T-helper 1 cell treated with Interleukin-12 subunit alpha and Interleukin-12 subunit beta and Interleukin-4 antibody, amounts not matched to agents 30 μg/mL and 1 μg/mL, for 36 hours (primary cell): Measurements from ENCODE around the gene LRRTM4.

Source experiments
- H3K27ac Mint-ChIP-seq: one replicate; pipeline ENCODE4 v1.8.0; 2021; ENCODE audit warnings: mild to moderate bottlenecking, mixed read lengths
- H3K27me3 Mint-ChIP-seq: one replicate; pipeline ENCODE4 v1.8.0; 2021; ENCODE audit warnings: low read depth, mixed read lengths
- H3K36me3 Mint-ChIP-seq: one replicate; pipeline ENCODE4 v1.8.0; 2021; ENCODE audit warnings: low read depth, mixed read lengths
- H3K4me1 Mint-ChIP-seq: one replicate; pipeline ENCODE4 v1.8.0; 2021; ENCODE audit warnings: low read depth, mixed read lengths
- H3K4me3 Mint-ChIP-seq: one replicate; pipeline ENCODE4 v1.8.0; 2021; ENCODE audit warnings: mild to moderate bottlenecking, moderate library complexity, mixed read lengths
- H3K9me3 Mint-ChIP-seq: one replicate; pipeline ENCODE4 v1.8.0; 2021; ENCODE audit warnings: mixed read lengths

LRRTM4 gene

DNA sequence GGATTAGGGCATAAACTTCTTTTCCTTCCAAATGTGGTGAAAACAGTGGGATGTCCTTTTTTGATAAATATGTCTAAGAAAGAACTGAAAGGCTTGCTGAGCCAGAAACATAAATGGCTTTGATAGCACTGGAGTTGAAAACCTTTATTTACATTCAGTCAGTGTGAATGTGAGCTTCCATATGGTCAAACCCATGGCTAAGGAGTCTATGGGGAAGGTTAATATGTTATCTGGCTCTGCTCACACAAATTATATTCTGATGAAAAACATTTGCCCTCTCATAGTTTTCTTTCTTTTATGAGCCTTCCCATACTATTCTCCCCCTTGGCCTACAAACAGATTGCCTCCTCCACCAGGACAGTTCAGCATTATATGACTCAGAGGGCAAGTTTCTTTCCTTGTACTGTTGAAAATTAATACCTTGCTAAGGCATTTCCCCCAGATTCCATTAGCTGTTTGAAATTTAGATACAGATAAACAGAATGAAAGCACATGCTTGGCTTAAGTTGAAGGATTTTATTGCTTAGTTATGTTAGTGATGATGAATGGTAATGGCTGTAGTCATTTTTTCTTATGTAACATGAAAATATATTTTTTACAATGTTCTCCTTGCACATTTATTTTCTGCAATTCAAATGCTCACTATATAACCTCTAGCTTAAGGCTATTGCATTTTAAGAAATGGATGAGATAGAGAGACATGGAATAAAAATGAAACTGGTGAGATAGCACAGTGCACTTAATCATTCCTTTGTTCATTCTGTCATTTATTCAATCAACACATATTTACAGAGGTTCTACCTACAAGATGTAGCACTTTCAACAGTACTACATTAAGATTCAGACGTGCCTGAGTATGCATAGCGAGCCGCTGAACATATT lies 544.1 kb downstream of the LRRTM4 start:
- no peaks in the 10 kb centered on the region for H3K36me3 Mint-ChIP-seq
- no peak overlapping the region for H3K27ac Mint-ChIP-seq
- H3K4me1 Mint-ChIP-seq: no peaks in the 10 kb centered on the region
- no peaks in the 10 kb centered on the region for H3K27me3 Mint-ChIP-seq
- H3K4me3 Mint-ChIP-seq: no peak overlapping the region
- no peaks in the 10 kb centered on the region for H3K9me3 Mint-ChIP-seq

GRCh38 chr2:76975752-76976151 lies 546.4 kb downstream of the LRRTM4 start:
- Mint-ChIP-seq H3K36me3 (no peaks in the 10 kb centered on the region), H3K27me3 (no peaks in the 10 kb centered on the region), H3K27ac (no peak overlapping the region), H3K4me3 (no peak overlapping the region), H3K4me1 (no peaks in the 10 kb centered on the region), H3K9me3 (no peaks in the 10 kb centered on the region)

DNA sequence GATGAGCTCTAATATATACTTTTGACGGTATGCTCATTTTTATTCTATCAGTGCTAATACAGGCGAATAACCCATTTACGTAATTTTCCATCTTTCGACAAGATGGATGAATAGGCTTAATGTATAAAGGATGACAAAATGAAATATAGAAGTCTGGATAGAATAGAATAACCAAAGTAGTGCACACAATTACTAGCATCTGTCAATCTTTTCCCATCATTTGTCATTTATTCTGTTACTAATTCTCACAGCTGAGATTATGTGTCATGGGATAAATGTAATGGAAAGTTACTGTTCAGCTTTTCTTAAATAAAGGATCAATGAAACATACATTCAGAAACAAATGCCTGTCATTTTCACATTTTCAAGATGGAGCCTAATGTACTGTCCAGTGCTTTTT lies 548.6 kb downstream of the LRRTM4 start:
- Mint-ChIP-seq H3K27me3 (no peaks in the 10 kb centered on the region), H3K36me3 (no peaks in the 10 kb centered on the region), H3K4me3 (no peak overlapping the region), H3K9me3 (no peaks in the 10 kb centered on the region), H3K4me1 (no peaks in the 10 kb centered on the region), H3K27ac (no peak overlapping the region)

DNA sequence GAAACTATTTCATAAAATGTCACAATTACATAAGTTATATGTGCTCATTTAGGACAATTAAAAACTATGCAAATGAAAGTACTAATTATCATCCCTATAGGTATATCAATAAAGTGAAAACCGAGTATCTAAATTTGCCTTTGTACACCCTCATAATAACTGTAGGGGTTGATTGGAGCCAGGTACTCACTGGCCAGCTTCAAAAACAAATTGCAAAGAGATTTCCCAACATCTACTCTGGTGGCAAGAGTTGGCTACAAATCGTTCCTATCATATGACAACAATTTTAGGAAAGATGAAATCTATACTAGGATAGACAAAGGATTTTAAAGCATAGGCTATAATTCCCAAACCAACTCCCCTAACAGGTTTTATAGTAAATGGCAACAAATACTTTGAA lies 556.4 kb downstream of the LRRTM4 start:
- Mint-ChIP-seq H3K27ac (peak overlapping the region; percentile 17), H3K36me3 (no peaks in the 10 kb centered on the region), H3K4me1 (no peaks in the 10 kb centered on the region), H3K4me3 (no peak overlapping the region), H3K9me3 (peaks cover 5% of the 10 kb centered on the region), H3K27me3 (no peaks in the 10 kb centered on the region)

GRCh38 chr2:76958749-76959148 lies 563.4 kb downstream of the LRRTM4 start:
- H3K27ac Mint-ChIP-seq: no peak overlapping the region
- peaks cover 9% of the 10 kb centered on the region for H3K9me3 Mint-ChIP-seq
- H3K4me3 Mint-ChIP-seq: no peak overlapping the region
- no peaks in the 10 kb centered on the region for H3K4me1 Mint-ChIP-seq
- H3K27me3 Mint-ChIP-seq: no peaks in the 10 kb centered on the region
- no peaks in the 10 kb centered on the region for H3K36me3 Mint-ChIP-seq

- H3K27ac Mint-ChIP-seq: no peak overlapping the region
- no peaks in the 10 kb centered on the region for H3K4me1 Mint-ChIP-seq
- no peaks in the 10 kb centered on the region for H3K36me3 Mint-ChIP-seq
- no peaks in the 10 kb centered on the region for H3K27me3 Mint-ChIP-seq
- H3K4me3 Mint-ChIP-seq: no peak overlapping the region
- peaks cover 3% of the 10 kb centered on the region for H3K9me3 Mint-ChIP-seq
Measured at GRCh38 chr2:76953733-76954347, 568.3 kb downstream of the LRRTM4 start.

GRCh38 chr2:76946631-76947145 lies 575.5 kb downstream of the LRRTM4 start:
- Mint-ChIP-seq H3K9me3 (peaks cover 16% of the 10 kb centered on the region), H3K27ac (no peak overlapping the region), H3K4me1 (no peaks in the 10 kb centered on the region), H3K36me3 (no peaks in the 10 kb centered on the region), H3K27me3 (no peaks in the 10 kb centered on the region), H3K4me3 (no peak overlapping the region)

- Mint-ChIP-seq H3K36me3 (no peaks in the 10 kb centered on the region), H3K9me3 (peaks cover 21% of the 10 kb centered on the region), H3K4me3 (no peak overlapping the region), H3K4me1 (no peaks in the 10 kb centered on the region), H3K27ac (no peak overlapping the region), H3K27me3 (no peaks in the 10 kb centered on the region)
Measured at GRCh38 chr2:76940559-76940958, 581.6 kb downstream of the LRRTM4 start.

- no peaks in the 10 kb centered on the region for H3K4me1 Mint-ChIP-seq
- peaks cover 8% of the 10 kb centered on the region for H3K9me3 Mint-ChIP-seq
- no peak overlapping the region for H3K27ac Mint-ChIP-seq
- H3K36me3 Mint-ChIP-seq: no peaks in the 10 kb centered on the region
- no peak overlapping the region for H3K4me3 Mint-ChIP-seq
- no peaks in the 10 kb centered on the region for H3K27me3 Mint-ChIP-seq
Measured at GRCh38 chr2:76938153-76938552, 584.0 kb downstream of the LRRTM4 start.

DNA sequence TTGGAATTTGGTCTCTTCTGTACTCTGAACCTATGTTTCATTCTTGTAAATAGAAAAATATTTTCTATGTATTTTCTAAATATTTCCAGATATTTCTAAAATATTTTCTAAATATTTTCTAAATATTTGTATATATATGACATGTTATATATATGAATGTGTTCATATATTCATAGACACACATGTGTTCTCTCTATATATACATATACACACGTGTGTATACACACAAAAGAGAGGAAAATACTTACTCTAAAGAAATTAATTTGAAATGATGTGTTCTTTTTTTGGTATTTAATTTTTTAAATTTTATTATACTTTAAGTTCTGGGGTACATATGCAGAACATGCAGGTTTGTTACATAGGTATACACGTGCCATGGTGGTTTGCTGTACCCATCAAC lies 589.6 kb downstream of the LRRTM4 start:
- H3K36me3 Mint-ChIP-seq: no peaks in the 10 kb centered on the region
- H3K27ac Mint-ChIP-seq: no peak overlapping the region
- no peaks in the 10 kb centered on the region for H3K4me1 Mint-ChIP-seq
- H3K9me3 Mint-ChIP-seq: peaks cover 15% of the 10 kb centered on the region
- H3K4me3 Mint-ChIP-seq: no peak overlapping the region
- no peaks in the 10 kb centered on the region for H3K27me3 Mint-ChIP-seq

- Mint-ChIP-seq H3K4me3 (no peak overlapping the region), H3K27ac (no peak overlapping the region), H3K9me3 (peaks cover 8% of the 10 kb centered on the region), H3K4me1 (no peaks in the 10 kb centered on the region), H3K27me3 (no peaks in the 10 kb centered on the region), H3K36me3 (no peaks in the 10 kb centered on the region)
Measured at GRCh38 chr2:76930056-76930744, 592.0 kb downstream of the LRRTM4 start.

DNA sequence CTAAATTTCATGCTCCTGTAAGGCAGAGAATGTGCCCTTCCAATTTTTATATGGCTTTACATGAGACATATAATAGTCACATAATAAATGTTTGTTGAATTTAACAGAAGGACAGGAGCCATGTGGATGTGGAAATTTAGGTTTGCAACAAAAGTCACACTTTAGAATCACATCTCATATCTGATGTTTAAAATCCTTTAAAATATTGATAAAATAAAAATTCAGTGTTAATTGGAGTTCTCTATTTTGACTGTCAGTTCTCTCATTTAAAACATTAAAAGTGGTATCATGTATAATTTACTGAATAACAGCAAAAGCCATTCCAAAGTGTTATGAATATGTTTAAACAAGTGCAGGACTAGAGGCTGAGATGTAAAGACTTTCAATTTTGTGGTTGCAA lies 594.1 kb downstream of the LRRTM4 start:
- no peaks in the 10 kb centered on the region for H3K27me3 Mint-ChIP-seq
- H3K27ac Mint-ChIP-seq: no peak overlapping the region
- H3K4me1 Mint-ChIP-seq: no peaks in the 10 kb centered on the region
- peaks cover 8% of the 10 kb centered on the region for H3K9me3 Mint-ChIP-seq
- H3K4me3 Mint-ChIP-seq: no peak overlapping the region
- H3K36me3 Mint-ChIP-seq: no peaks in the 10 kb centered on the region

- Mint-ChIP-seq H3K4me1 (no peaks in the 10 kb centered on the region), H3K4me3 (no peak overlapping the region), H3K36me3 (no peaks in the 10 kb centered on the region), H3K27ac (no peak overlapping the region), H3K9me3 (peaks cover 4% of the 10 kb centered on the region), H3K27me3 (no peaks in the 10 kb centered on the region)
Measured at GRCh38 chr2:76921006-76921405, 601.2 kb downstream of the LRRTM4 start.

DNA sequence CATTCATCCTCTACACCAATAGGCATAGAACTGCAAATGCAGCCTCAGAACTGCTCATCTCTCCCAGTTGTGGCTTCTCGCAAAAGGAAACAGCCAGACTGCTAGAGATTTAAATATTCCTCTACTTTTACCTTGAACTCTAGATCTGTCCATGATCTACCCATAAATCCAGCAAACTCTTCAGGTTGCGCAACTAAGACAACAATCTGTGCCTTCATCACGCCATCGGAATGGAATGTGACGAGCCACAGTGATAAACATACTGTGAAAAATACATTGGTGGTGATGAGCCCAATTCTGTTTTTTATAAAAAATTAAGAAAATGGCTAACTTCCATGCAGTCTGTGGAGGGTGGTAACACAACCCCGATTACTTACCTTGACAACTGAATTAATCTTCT lies 626.7 kb downstream of the LRRTM4 start:
- no peak overlapping the region for H3K4me3 Mint-ChIP-seq
- no peaks in the 10 kb centered on the region for H3K27me3 Mint-ChIP-seq
- peaks cover 8% of the 10 kb centered on the region for H3K9me3 Mint-ChIP-seq
- no peaks in the 10 kb centered on the region for H3K4me1 Mint-ChIP-seq
- H3K36me3 Mint-ChIP-seq: no peaks in the 10 kb centered on the region
- H3K27ac Mint-ChIP-seq: no peak overlapping the region

DNA sequence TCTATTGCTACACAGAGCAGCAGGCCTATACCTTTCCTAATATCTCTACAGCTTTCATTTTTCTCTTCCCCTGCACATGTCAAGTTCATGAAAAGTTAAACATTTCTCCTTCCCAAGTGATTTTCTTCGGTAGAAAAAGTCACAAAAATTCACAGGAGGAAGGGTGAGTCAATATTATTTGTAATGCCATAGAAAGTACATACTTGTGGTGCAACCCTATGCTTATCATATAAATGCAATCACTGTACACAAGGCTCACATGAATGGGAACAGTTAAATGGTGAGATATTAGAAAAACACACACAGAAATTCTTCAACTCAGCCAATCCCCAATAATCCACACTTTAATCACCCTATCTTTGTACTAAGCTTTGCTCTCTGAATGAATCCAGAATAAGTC lies 651.6 kb downstream of the LRRTM4 start:
- Mint-ChIP-seq H3K36me3 (no peaks in the 10 kb centered on the region), H3K27me3 (no peaks in the 10 kb centered on the region), H3K4me3 (no peak overlapping the region), H3K27ac (no peak overlapping the region), H3K9me3 (no peaks in the 10 kb centered on the region), H3K4me1 (no peaks in the 10 kb centered on the region)
